Left renal cortex interstitium (tissue), 4 donors: Measurements from ENCODE around the gene RHOB. TPM values are rescaled to one million over a fixed set of nuclear protein-coding genes. Genes with fewer than 3 reads are reported as not detected.
A peak's percentile ranks its signal among the peaks of the same experiment; 100 is the strongest.
"Not testable (repeated sequence)": the region's sequence is repeated elsewhere in the genome, so short reads cannot be mapped to it uniquely, and the experiment has no call there.

Experiments
- DNase-seq, 4 donors: peaks; one replicate each; pipeline ENCODE4 v3.0.0-alpha.2; 2013; ENCODE audit warnings: low read depth in 4 of 4, low spot score in 2 of 4, missing footprints in 1 of 4
- polyA plus RNA-seq, 4 donors: library from polyadenylated mRNA; unstranded; fragments of 120-200 nt; gene quantifications; one replicate each; pipeline ENCODE4 v1.2.1, GENCODE V29; 2013; ENCODE audit not compliant: insufficient read length in 4 of 4

The RHOB gene
- polyA plus RNA-seq, 4 donors: 66.8 to 101 (median 88.3) TPM

- no peak for DNase-seq
These were observed 4.5 kb downstream of the RHOB start for GRCh38 chr2:20451341-20451740.

GRCh38 chr2:20451761-20452499 lies 5.1 kb downstream of the RHOB start:
- no peak for DNase-seq

GRCh38 chr2:20452551-20452950 lies 5.7 kb downstream of the RHOB start:
- DNase-seq: no peak

GRCh38 chr2:20453087-20453486 lies 6.2 kb downstream of the RHOB start:
- no peak for DNase-seq

GRCh38 chr2:20454036-20454981 lies 7.4 kb downstream of the RHOB start:
- DNase-seq: no peak

- DNase-seq: no peak
These were observed 8.3 kb downstream of the RHOB start for GRCh38 chr2:20455076-20455587.

GRCh38 chr2:20456116-20456571 lies 9.3 kb downstream of the RHOB start:
- no peak for DNase-seq

- no peak for DNase-seq
These were observed 10.0 kb downstream of the RHOB start for GRCh38 chr2:20456636-20457426.

GRCh38 chr2:20457661-20458630 lies 11.1 kb downstream of the RHOB start:
- DNase-seq: no peak

- not testable (repeated sequence) for DNase-seq
These were observed 12.0 kb downstream of the RHOB start for GRCh38 chr2:20458737-20459484.

- DNase-seq: peak in 1 of 4 donors; percentile 39
These were observed 19.0 kb downstream of the RHOB start for GRCh38 chr2:20465716-20466394.

- no peak for DNase-seq
These were observed 21.1 kb downstream of the RHOB start for GRCh38 chr2:20467789-20468548.

GRCh38 chr2:20468549-20469500 lies 22.0 kb downstream of the RHOB start:
- DNase-seq: no peak

- no peak for DNase-seq
These were observed 22.7 kb downstream of the RHOB start for GRCh38 chr2:20469595-20469994.

- DNase-seq: no peak
These were observed 23.3 kb downstream of the RHOB start for GRCh38 chr2:20470211-20470610.

GRCh38 chr2:20471148-20471547 lies 24.3 kb downstream of the RHOB start:
- DNase-seq: no peak
